GM12874 (cell line): Measurements from ENCODE around the gene NTSR1.

Experiments used
- CTCF ChIP-seq: IDR thresholded peaks from 2 replicates; pipeline ENCODE4 v1.5.1; 2011; ENCODE audit warnings: low read depth, mild to moderate bottlenecking, control low read depth, low read length, moderate library complexity; ENCODE audit not compliant: insufficient read depth

NTSR1 gene

GRCh38 chr20:62799873-62800272 is 91.2 kb downstream of the NTSR1 start:
- TF ChIP-seq CTCF = no peak

- no peak for TF ChIP-seq CTCF
Observed at GRCh38 chr20:62800314-62801259, 92.0 kb downstream of the NTSR1 start.

- no peak for TF ChIP-seq CTCF
Observed at GRCh38 chr20:62801284-62802010, 92.8 kb downstream of the NTSR1 start.

- no peak for TF ChIP-seq CTCF
Observed at GRCh38 chr20:62802026-62802712, 93.5 kb downstream of the NTSR1 start.

GRCh38 chr20:62804021-62804626 is 95.5 kb downstream of the NTSR1 start:
- 0 out of 2 replicates have a peak, but pooled peaks have one; percentile 10 for TF ChIP-seq CTCF

GRCh38 chr20:62804627-62805154 is 96.1 kb downstream of the NTSR1 start, which contains the start of gene OGFR:
OGFR (plus strand) TSS chr20:62804835; CDS start chr20:62804860, 25 bp downstream.
- no peak for TF ChIP-seq CTCF
